HUES64 (cell line): ENCODE data around the gene H2AZ1.

Experiments used
- H3K27ac ChIP-seq: 2 replicates; pipeline ENCODE4 v1.7.0; 2013; ENCODE audit warnings: low read depth, low read length, inconsistent platforms
- H3K27me3 ChIP-seq: 2 replicates; pipeline ENCODE4 v1.6.1; 2013; ENCODE audit warnings: mild to moderate bottlenecking, low read length; ENCODE audit not compliant: insufficient read depth
- H3K36me3 ChIP-seq: 2 replicates; pipeline ENCODE4 v1.6.1; 2013; ENCODE audit warnings: mild to moderate bottlenecking, low read length; ENCODE audit not compliant: insufficient read depth
- H3K4me1 ChIP-seq: 2 replicates; pipeline ENCODE4 v1.6.1; 2013; ENCODE audit warnings: mild to moderate bottlenecking, low read length, moderate library complexity; ENCODE audit not compliant: insufficient read depth
- H3K4me3 ChIP-seq: 2 replicates; pipeline ENCODE4 v1.5.1; 2013; ENCODE audit warnings: mild to moderate bottlenecking, low read length, moderate library complexity
- H3K9ac ChIP-seq: 2 replicates; pipeline ENCODE4 v1.6.1; 2013; ENCODE audit warnings: mild to moderate bottlenecking, low read depth, low read length
- H3K9me3 ChIP-seq: 2 replicates; pipeline ENCODE4 v1.6.1; 2013; ENCODE audit warnings: low read depth, low read length; ENCODE audit not compliant: insufficient read depth
- WGBS: fragments of 150-250, 120-280 bp; methylation state at CpG from one replicate; pipeline ENCODE4 v1.1.7; 2013; ENCODE audit warnings: missing lambda C conversion rate; 5-methylcytosine and 5-hydroxymethylcytosine counted together

H2AZ1 gene

GRCh38 chr4:99945718-99946355 lies 4.2 kb downstream of the H2AZ1 start:
- H3K4me3 ChIP-seq, result peak overlapping the region; percentile 86
- no peaks in the 10 kb centered on the region for H3K9me3 ChIP-seq
- H3K9ac ChIP-seq, result peak overlapping the region; percentile 80
- H3K4me1 ChIP-seq, result peaks cover 25% of the 10 kb centered on the region
- peaks cover 29% of the 10 kb centered on the region for H3K36me3 ChIP-seq
- no peaks in the 10 kb centered on the region for H3K27me3 ChIP-seq
- 6% methylated on average over 24 of the region's 25 CpGs for WGBS
- peak overlapping the region; percentile 93 for H3K27ac ChIP-seq

GRCh38 chr4:99943904-99944437 lies 6.1 kb downstream of the H2AZ1 start:
- WGBS, result 100% methylated on average over 2 of the region's 2 CpGs
- Histone ChIP-seq H3K27ac (no peak overlapping the region), H3K4me1 (peaks cover 25% of the 10 kb centered on the region)

GRCh38 chr4:99938243-99938753 lies 11.8 kb downstream of the H2AZ1 start:
- Histone ChIP-seq H3K9ac (no peak overlapping the region), H3K4me1 (no peaks in the 10 kb centered on the region), H3K9me3 (peaks cover 14% of the 10 kb centered on the region; the same call in 1 of the 2 replicates), H3K36me3 (peaks cover 18% of the 10 kb centered on the region), H3K27me3 (no peaks in the 10 kb centered on the region), H3K4me3 (no peak overlapping the region), H3K27ac (no peak overlapping the region)
- 96% methylated on average over 2 of the region's 3 CpGs for WGBS

More at GRCh38 chr4:99943904-99944437, 6.1 kb downstream of the H2AZ1 start:
- H3K27me3 ChIP-seq, result no peaks in the 10 kb centered on the region
- no peak overlapping the region for H3K4me3 ChIP-seq
- H3K9ac ChIP-seq, result no peak overlapping the region
- peaks cover 29% of the 10 kb centered on the region for H3K36me3 ChIP-seq
- H3K9me3 ChIP-seq, result no peaks in the 10 kb centered on the region

- H3K9me3 ChIP-seq, result peaks cover 14% of the 10 kb centered on the region; the same call in 1 of the 2 replicates
- no peak overlapping the region for H3K4me3 ChIP-seq
- H3K36me3 ChIP-seq, result peaks cover 19% of the 10 kb centered on the region
- H3K9ac ChIP-seq, result no peak overlapping the region
- H3K27ac ChIP-seq, result no peak overlapping the region
- no peaks in the 10 kb centered on the region for H3K4me1 ChIP-seq
- no peaks in the 10 kb centered on the region for H3K27me3 ChIP-seq
Measured at GRCh38 chr4:99934891-99935290, 15.2 kb downstream of the H2AZ1 start.

- Histone ChIP-seq H3K4me3 (no peak overlapping the region), H3K36me3 (peaks cover 53% of the 10 kb centered on the region), H3K27me3 (no peaks in the 10 kb centered on the region), H3K27ac (no peak overlapping the region), H3K9ac (no peak overlapping the region), H3K9me3 (no peaks in the 10 kb centered on the region), H3K4me1 (no peaks in the 10 kb centered on the region)
- 95% methylated on average over 2 of the region's 2 CpGs for WGBS
Measured at GRCh38 chr4:99927566-99927965, 22.5 kb downstream of the H2AZ1 start.

GRCh38 chr4:99921174-99921573 lies 28.9 kb downstream of the H2AZ1 start:
- no peaks in the 10 kb centered on the region; the same call in 1 of the 2 replicates for H3K9me3 ChIP-seq
- no peak overlapping the region for H3K9ac ChIP-seq
- H3K27ac ChIP-seq, result no peak overlapping the region
- no peaks in the 10 kb centered on the region for H3K4me1 ChIP-seq
- no peaks in the 10 kb centered on the region for H3K27me3 ChIP-seq
- 100% methylated on average over 2 of the region's 3 CpGs for WGBS
- peaks cover 64% of the 10 kb centered on the region for H3K36me3 ChIP-seq
- H3K4me3 ChIP-seq, result no peak overlapping the region

GRCh38 chr4:99918656-99919055 lies 31.4 kb downstream of the H2AZ1 start:
- H3K4me3 ChIP-seq, result no peak overlapping the region
- peaks cover 58% of the 10 kb centered on the region for H3K36me3 ChIP-seq
- no peaks in the 10 kb centered on the region for H3K4me1 ChIP-seq
- WGBS, result 100% methylated on average over 1 of the region's 2 CpGs
- H3K9ac ChIP-seq, result no peak overlapping the region
- H3K27ac ChIP-seq, result no peak overlapping the region
- no peaks in the 10 kb centered on the region for H3K27me3 ChIP-seq
- H3K9me3 ChIP-seq, result no peaks in the 10 kb centered on the region; the same call in 1 of the 2 replicates

- H3K27me3 ChIP-seq, result no peaks in the 10 kb centered on the region
- H3K4me1 ChIP-seq, result no peaks in the 10 kb centered on the region
- no peaks in the 10 kb centered on the region; the same call in 1 of the 2 replicates for H3K9me3 ChIP-seq
- H3K27ac ChIP-seq, result no peak overlapping the region
- no peak overlapping the region for H3K4me3 ChIP-seq
- H3K36me3 ChIP-seq, result peaks cover 49% of the 10 kb centered on the region
- H3K9ac ChIP-seq, result no peak overlapping the region
- WGBS, result 98% methylated on average over 3 of the region's 3 CpGs
Measured at GRCh38 chr4:99917575-99917974, 32.5 kb downstream of the H2AZ1 start.

GRCh38 chr4:99915449-99915848 lies 34.6 kb downstream of the H2AZ1 start:
- H3K36me3 ChIP-seq, result peaks cover 37% of the 10 kb centered on the region

More at GRCh38 chr4:99915449-99915848, 34.6 kb downstream of the H2AZ1 start:
- 100% methylated on average over 2 of the region's 2 CpGs for WGBS
- H3K4me1 ChIP-seq, result no peaks in the 10 kb centered on the region
- H3K27me3 ChIP-seq, result no peaks in the 10 kb centered on the region
- no peak overlapping the region for H3K4me3 ChIP-seq
- no peaks in the 10 kb centered on the region; the same call in 1 of the 2 replicates for H3K9me3 ChIP-seq
- no peak overlapping the region for H3K27ac ChIP-seq
- H3K9ac ChIP-seq, result no peak overlapping the region
